ENCODE data around the gene CFAP73. TPM values are rescaled to one million over a fixed set of nuclear protein-coding genes. Genes with fewer than 3 reads are reported as not detected.

CFAP73 gene
- total RNA-seq, 3 donors from 2014 or later (not counting 1 experiment from before 2014, with no cell fraction given) = not detected

GRCh38 chr12:113161415-113162016 is 12.0 kb downstream of the CFAP73 start:
- Mint-ChIP-seq H3K9me3 (no peaks in the 10 kb centered on the region), H3K4me3 (no peak overlapping the region), H3K36me3 (peaks cover 8% of the 10 kb centered on the region), H3K4me1 (no peaks in the 10 kb centered on the region), H3K27me3 (ENCODE audit: low read depth in 2 of 2) (peaks cover 0 to 5% of the 10 kb centered on the region in 2 donors), H3K27ac (no peak overlapping the region)
- intact Hi-C loops (cut with micrococcal nuclease) = no loop called here
- 87% methylated on average over 25 of the region's 26 CpGs for WGBS (ENCODE audit: insufficient coverage)
- no peaks in the 10 kb centered on the region for H3K4me1 ChIP-seq (ENCODE audit: control insufficient read depth, insufficient read depth, low read length)
- DNase-seq (no peak), ATAC-seq (no peak)
- no peaks in the 10 kb centered on the region for H3K27me3 ChIP-seq (ENCODE audit: control insufficient read depth, insufficient read depth, low read length)
- H3K36me3 ChIP-seq (ENCODE audit: control insufficient read depth, insufficient read depth, low read length) = peaks cover 75% of the 10 kb centered on the region
- H3K9me3 ChIP-seq (ENCODE audit: control insufficient read depth, insufficient read depth, low read length) = no peaks in the 10 kb centered on the region
- no peak overlapping the region for H3K4me3 ChIP-seq (ENCODE audit: low read length)
- no peak overlapping the region for H3K27ac ChIP-seq (ENCODE audit: low read length)
- TF ChIP-seq, protein P1, sequence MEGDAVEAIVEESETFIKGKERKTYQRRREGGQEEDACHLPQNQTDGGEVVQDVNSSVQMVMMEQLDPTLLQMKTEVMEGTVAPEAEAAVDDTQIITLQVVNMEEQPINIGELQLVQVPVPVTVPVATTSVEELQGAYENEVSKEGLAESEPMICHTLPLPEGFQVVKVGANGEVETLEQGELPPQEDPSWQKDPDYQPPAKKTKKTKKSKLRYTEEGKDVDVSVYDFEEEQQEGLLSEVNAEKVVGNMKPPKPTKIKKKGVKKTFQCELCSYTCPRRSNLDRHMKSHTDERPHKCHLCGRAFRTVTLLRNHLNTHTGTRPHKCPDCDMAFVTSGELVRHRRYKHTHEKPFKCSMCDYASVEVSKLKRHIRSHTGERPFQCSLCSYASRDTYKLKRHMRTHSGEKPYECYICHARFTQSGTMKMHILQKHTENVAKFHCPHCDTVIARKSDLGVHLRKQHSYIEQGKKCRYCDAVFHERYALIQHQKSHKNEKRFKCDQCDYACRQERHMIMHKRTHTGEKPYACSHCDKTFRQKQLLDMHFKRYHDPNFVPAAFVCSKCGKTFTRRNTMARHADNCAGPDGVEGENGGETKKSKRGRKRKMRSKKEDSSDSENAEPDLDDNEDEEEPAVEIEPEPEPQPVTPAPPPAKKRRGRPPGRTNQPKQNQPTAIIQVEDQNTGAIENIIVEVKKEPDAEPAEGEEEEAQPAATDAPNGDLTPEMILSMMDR (IDR thresholded peaks at IDR 0.05) = no peak

DNA sequence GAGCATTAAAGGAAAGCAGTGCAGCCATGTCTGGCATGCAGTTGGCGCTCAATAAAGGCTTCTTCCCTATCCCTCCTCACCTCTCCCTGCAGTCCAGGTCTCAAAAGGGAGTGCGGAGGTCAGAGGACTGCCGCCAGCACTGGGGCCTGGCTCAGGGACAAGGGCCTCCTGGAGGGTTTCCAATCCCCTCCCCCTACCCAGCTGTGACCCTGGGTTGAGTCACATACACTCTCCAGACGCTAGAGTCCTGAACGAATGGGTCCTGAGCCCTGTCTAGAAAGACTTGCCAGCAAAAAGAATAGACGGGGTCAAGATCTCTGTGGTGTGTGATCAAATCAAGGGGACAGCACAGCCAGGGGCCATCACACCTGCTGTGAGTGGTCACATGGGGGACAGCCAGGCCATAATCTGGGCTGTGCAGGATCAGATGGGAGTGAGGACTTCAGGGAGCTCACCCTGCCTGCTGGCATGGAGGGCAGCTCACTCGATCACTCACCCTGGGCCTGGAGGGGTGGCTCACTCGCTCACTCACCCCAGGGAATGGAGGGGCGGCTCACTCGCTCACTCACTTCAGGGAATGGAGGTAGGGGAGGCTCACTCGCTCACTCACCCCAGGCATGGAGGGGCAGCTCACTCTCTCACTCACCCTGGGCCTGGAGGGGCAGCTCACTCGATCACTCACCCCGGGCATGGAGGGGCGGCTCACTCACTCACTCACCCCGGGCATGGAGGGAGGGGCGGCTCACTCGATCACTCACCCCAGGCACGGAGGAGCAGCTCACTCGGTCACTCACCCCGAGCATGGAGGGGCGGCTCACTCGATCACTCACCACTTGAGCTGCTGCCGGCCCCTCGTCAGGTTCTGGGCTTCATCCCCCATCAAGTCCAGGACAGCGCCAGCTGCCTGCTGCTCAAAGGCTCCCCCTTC is 12.8 kb downstream of the CFAP73 start:
- no peaks in the 10 kb centered on the region for H3K9me3 ChIP-seq (ENCODE audit: control insufficient read depth, insufficient read depth, low read length)
- H3K27me3 ChIP-seq (ENCODE audit: control insufficient read depth, insufficient read depth, low read length) = no peaks in the 10 kb centered on the region
- 96% methylated on average over 25 of the region's 25 CpGs for WGBS (ENCODE audit: insufficient coverage)
- ATAC-seq (no peak), DNase-seq (no peak)
- H3K27ac ChIP-seq (ENCODE audit: low read length) = no peak overlapping the region
- Mint-ChIP-seq H3K9me3 (no peaks in the 10 kb centered on the region), H3K36me3 (no peaks in the 10 kb centered on the region), H3K27ac (no peak overlapping the region), H3K4me3 (no peak overlapping the region), H3K4me1 (no peaks in the 10 kb centered on the region), H3K27me3 (ENCODE audit: low read depth in 2 of 2) (no peaks in the 10 kb centered on the region)
- H3K4me1 ChIP-seq (ENCODE audit: control insufficient read depth, insufficient read depth, low read length) = no peaks in the 10 kb centered on the region
- no peak overlapping the region for H3K4me3 ChIP-seq (ENCODE audit: low read length)
- H3K36me3 ChIP-seq (ENCODE audit: control insufficient read depth, insufficient read depth, low read length) = peaks cover 80% of the 10 kb centered on the region
- intact Hi-C loops (cut with micrococcal nuclease) = no loop called here
- TF ChIP-seq, protein P1 (IDR thresholded peaks at IDR 0.05) = no peak

- intact Hi-C loops (cut with micrococcal nuclease) = no loop called here
- 99% methylated on average over 12 of the region's 12 CpGs for WGBS (ENCODE audit: insufficient coverage)
- Histone ChIP-seq H3K27ac (ENCODE audit: low read length) (no peak overlapping the region), H3K36me3 (ENCODE audit: control insufficient read depth, insufficient read depth, low read length) (peaks cover 85% of the 10 kb centered on the region), H3K27me3 (ENCODE audit: control insufficient read depth, insufficient read depth, low read length) (no peaks in the 10 kb centered on the region), H3K4me1 (ENCODE audit: control insufficient read depth, insufficient read depth, low read length) (no peaks in the 10 kb centered on the region), H3K4me3 (ENCODE audit: low read length) (no peak overlapping the region), H3K9me3 (ENCODE audit: control insufficient read depth, insufficient read depth, low read length) (no peaks in the 10 kb centered on the region)
- H3K27ac Mint-ChIP-seq = no peak overlapping the region
- H3K36me3 Mint-ChIP-seq = no peaks in the 10 kb centered on the region
- ATAC-seq (no peak), DNase-seq (no peak)
- no peaks in the 10 kb centered on the region for H3K4me1 Mint-ChIP-seq
- TF ChIP-seq, protein P1 (IDR thresholded peaks at IDR 0.05) = no peak
- H3K9me3 Mint-ChIP-seq = no peaks in the 10 kb centered on the region
- no peaks in the 10 kb centered on the region for H3K27me3 Mint-ChIP-seq (ENCODE audit: low read depth in 2 of 2)
- H3K4me3 Mint-ChIP-seq = no peak overlapping the region
Measured at GRCh38 chr12:113163030-113163360, 13.5 kb downstream of the CFAP73 start.

Data from natural killer cell (primary cell).